OCI-LY7 (cell line): ENCODE results near the gene SLC16A6.

ENCODE experiments used
- EZH2phosphoT487 ChIP-seq: fragments of 200-600 bp; sonication (generic); IDR thresholded peaks from 2 replicates; pipeline ENCODE4 v1.6.1; 2018; ENCODE audit warnings: low read depth, borderline replicate concordance, mild to moderate bottlenecking, mixed run types, antibody characterized with exemption, low read length, moderate library complexity, mixed read lengths
- TF ChIP-seq, protein P1 (sequence below): fragments of 200-600 bp; sonication (generic); conservative IDR thresholded peaks from 2 replicates; pipeline ENCODE4 v1.5.1; 2014; ENCODE audit warnings: mild to moderate bottlenecking, antibody characterized with exemption, low read length, moderate library complexity, mixed read lengths

DNA sequence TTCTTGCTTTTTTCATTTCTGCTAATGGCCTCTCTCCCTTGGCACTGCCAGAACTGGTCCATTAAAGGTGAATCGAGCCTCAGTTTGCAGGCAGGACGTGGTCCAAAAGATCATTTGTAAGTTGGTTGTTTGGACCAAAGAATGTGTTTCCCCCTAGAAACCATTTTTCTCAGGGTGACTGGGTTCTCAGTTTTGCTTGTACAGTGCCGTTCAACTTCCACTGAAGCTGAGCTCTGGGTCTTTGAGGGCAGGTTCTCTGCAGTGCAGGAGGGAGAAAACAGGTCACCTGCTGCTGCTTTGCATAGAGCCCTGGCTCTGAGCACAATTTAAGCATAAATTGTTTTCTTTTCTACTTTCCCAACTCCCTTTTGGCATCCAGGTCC lies 52.1 kb downstream of the SLC16A6 start:
- TF ChIP-seq EZH2phosphoT487 = no peak
- TF ChIP-seq, protein P1, sequence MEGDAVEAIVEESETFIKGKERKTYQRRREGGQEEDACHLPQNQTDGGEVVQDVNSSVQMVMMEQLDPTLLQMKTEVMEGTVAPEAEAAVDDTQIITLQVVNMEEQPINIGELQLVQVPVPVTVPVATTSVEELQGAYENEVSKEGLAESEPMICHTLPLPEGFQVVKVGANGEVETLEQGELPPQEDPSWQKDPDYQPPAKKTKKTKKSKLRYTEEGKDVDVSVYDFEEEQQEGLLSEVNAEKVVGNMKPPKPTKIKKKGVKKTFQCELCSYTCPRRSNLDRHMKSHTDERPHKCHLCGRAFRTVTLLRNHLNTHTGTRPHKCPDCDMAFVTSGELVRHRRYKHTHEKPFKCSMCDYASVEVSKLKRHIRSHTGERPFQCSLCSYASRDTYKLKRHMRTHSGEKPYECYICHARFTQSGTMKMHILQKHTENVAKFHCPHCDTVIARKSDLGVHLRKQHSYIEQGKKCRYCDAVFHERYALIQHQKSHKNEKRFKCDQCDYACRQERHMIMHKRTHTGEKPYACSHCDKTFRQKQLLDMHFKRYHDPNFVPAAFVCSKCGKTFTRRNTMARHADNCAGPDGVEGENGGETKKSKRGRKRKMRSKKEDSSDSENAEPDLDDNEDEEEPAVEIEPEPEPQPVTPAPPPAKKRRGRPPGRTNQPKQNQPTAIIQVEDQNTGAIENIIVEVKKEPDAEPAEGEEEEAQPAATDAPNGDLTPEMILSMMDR = no peak
